Activated CD4-positive, alpha-beta T cell treated with anti-CD3 and anti-CD28 coated beads, Interleukin-2, amount 10 ng/mL, durations not matched to agents 7 days and 5 days (primary cell): Measurements from ENCODE around the gene OSBPL5. TPM values are rescaled to one million over a fixed set of nuclear protein-coding genes. Genes with fewer than 3 reads are reported as not detected.

Experiments
- CTCF ChIA-PET: fragments of 350-600 bp; sonication (Branson Sonifier 250); formaldehyde crosslinking; loops from one replicate; lab custom pipeline; 2021; ENCODE audit warnings: antibody characterized with exemption; lab: Charles Lee
- POLR2A ChIA-PET: fragments of 350-600 bp; sonication (Branson Sonifier 250); formaldehyde crosslinking; loops from one replicate; lab custom pipeline; 2021; ENCODE audit warnings: antibody characterized with exemption; lab: Charles Lee
- DNase-seq: peaks from one replicate; pipeline ENCODE4 v3.0.0-alpha.2; 2020
- H3K27ac Mint-ChIP-seq: one replicate; pipeline ENCODE4 v1.8.0; 2021; ENCODE audit warnings: mild to moderate bottlenecking, moderate library complexity, mixed read lengths
- H3K27me3 Mint-ChIP-seq: one replicate; pipeline ENCODE4 v1.8.0; 2021; ENCODE audit warnings: mixed read lengths
- H3K36me3 Mint-ChIP-seq: one replicate; pipeline ENCODE4 v1.8.0; 2021; ENCODE audit warnings: low read depth, mixed read lengths
- H3K4me1 Mint-ChIP-seq: one replicate; pipeline ENCODE4 v1.8.0; 2021; ENCODE audit warnings: mixed read lengths
- H3K4me3 Mint-ChIP-seq: one replicate; pipeline ENCODE4 v1.8.0; 2021; ENCODE audit warnings: mild to moderate bottlenecking, moderate library complexity, mixed read lengths
- H3K9me3 Mint-ChIP-seq: one replicate; pipeline ENCODE4 v1.8.0; 2021; ENCODE audit warnings: mixed read lengths
- total RNA-seq, 2 experiments: library from RNA; stranded (reverse); gene quantifications; one replicate each; pipeline ENCODE4 v1.2.3, GENCODE V29; 2021

The OSBPL5 gene
- total RNA-seq, 2 experiments from 2014 or later = 9.6 to 12.0 TPM

DNA sequence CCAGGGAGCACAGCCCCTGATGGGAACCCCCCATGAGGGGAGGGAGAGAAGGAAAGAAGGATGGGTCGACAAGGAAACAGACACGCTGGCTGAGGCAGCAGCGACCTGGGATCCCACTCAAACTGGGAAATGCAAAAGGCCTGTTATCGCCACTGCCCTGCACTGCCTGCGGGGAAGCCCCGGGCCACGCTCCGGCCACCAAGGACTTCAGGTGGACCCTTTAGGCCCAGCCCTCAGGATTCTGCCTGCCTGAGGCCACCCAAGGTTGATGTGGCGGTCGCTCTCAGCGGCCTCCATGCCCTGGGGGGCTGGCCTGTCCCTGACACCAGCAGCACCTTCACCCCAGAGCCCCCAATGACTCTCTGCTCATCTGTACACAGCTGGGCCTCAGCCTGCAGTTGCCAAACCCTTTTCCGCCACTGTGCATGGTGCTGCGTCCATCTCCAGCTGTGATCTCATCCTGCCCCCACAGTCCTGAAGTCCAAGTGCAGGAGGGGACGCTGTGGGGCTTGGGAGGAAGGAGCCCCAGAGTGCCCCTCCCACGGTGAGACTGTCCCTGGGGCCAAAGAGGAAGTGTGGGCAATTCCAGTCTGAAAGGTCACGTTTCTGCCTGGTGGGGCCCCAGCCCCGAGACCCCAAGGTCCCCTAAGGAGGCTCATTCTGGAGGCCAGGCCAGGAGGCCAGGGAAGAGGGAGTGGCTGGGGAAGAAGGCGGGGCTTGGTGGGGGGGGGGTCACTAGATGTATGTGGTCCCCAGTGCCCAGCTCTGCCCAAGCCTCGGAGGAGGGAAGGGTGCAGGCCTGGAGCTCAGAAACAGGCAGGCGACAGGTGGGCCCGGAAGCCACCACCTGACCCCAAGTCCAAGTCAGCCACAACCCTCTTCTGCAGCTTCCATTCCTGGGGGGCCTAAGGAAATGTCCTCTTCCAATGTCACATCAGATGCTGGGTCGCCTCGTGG lies 31.6 kb downstream of the OSBPL5 start:
- CTCF ChIA-PET = no interaction called here
- Mint-ChIP-seq H3K36me3 (no peaks in the 10 kb centered on the region), H3K4me3 (no peak overlapping the region), H3K27ac (no peak overlapping the region), H3K4me1 (no peaks in the 10 kb centered on the region), H3K9me3 (no peaks in the 10 kb centered on the region), H3K27me3 (no peaks in the 10 kb centered on the region)
- DNase-seq = no peak
- POLR2A ChIA-PET = no interaction called here

DNA sequence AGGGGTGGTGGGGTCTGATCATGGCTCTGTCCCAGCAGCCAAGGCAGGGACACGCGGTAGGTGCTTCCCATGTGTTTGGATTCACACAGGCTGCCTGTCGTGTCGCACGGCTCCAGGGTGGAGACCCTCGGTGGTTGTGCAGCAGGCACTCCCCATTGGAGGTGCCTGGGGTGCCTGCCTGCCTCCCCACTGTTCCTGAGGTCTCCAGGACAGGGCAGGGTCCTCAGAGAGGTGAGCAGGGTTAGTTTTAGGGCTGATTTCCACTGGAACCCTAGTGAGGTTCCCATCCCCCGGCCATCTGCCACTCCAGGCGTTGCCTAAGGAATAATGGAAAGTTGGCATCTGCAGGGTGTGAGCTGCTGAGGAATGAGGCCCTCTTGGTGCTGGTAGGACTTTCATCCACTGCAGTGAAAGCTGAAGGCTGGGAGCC lies 32.3 kb downstream of the OSBPL5 start:
- CTCF ChIA-PET = no interaction called here

DNA sequence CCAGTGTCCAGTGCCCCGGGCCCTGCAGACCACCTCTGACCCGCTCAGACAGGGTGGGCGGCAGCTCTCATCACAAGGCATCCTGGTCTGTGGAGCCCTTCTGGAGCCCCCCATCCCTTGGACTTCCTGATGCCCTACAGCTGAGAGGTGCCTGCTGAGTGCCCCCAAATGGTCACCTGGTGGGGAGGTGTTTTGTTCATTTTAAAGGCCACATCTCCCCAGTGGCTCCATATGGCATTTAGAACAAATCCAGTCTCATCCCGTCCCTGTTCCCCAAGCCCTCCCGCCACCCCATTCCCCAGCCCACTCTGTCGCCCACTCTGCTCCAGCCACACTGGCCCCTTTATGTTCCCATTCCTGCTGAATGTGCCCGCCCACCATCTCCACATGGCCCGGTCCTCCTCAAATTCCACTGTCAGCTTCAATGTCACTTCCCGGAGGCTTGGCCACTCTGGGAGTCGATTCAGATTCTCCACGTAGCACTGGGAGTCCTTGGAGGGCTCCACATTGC lies 32.8 kb downstream of the OSBPL5 start:
- Mint-ChIP-seq H3K9me3 (no peaks in the 10 kb centered on the region), H3K27ac (peak overlapping the region; percentile 44), H3K36me3 (no peaks in the 10 kb centered on the region), H3K4me1 (no peaks in the 10 kb centered on the region), H3K27me3 (no peaks in the 10 kb centered on the region), H3K4me3 (no peak overlapping the region)
- DNase-seq = no peak
- CTCF ChIA-PET = no interaction called here
- POLR2A ChIA-PET = no interaction called here

More for the DNA sequence above, 32.3 kb downstream of the OSBPL5 start:
- no peak overlapping the region for H3K27ac Mint-ChIP-seq
- no peak for DNase-seq
- no peaks in the 10 kb centered on the region for H3K9me3 Mint-ChIP-seq
- H3K27me3 Mint-ChIP-seq = no peaks in the 10 kb centered on the region
- H3K4me1 Mint-ChIP-seq = no peaks in the 10 kb centered on the region
- POLR2A ChIA-PET = no interaction called here
- H3K36me3 Mint-ChIP-seq = no peaks in the 10 kb centered on the region
- H3K4me3 Mint-ChIP-seq = no peak overlapping the region

DNA sequence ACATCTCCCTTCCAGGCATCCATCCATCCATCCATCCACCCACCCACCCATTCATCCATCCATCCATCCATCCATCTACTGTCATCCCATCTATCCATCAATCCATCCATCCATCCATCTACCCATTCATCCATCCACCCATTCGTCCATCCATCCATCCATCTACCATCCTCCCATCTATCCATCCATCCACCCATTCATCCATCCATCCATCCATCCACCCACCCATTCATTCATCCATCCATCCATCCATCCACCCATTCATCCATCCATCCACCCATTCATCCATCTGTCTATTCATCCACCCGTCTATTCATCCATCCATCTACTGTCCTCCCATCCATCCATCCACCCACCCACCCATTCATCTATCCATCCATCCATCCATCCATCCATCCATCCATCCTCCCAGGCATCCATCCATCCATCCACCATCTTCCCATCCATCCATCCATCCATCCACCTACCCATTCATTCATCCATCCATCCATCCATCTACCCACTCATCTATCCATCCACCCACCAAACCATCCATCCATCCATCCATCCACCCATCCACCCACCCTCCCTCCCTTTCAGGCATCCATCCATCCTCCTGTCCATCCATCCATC lies 33.7 kb downstream of the OSBPL5 start:
- H3K4me1 Mint-ChIP-seq = no peaks in the 10 kb centered on the region
- no peaks in the 10 kb centered on the region for H3K9me3 Mint-ChIP-seq
- ChIA-PET POLR2A (no interaction called here), CTCF (interaction anchor here (0.6 kb wide), 1 partner anchor 189 kb away, joined by 3 read pairs; no protein-coding TSS in a partner anchor)
- no peaks in the 10 kb centered on the region for H3K36me3 Mint-ChIP-seq
- no peak overlapping the region for H3K27ac Mint-ChIP-seq
- no peak for DNase-seq
- H3K27me3 Mint-ChIP-seq = no peaks in the 10 kb centered on the region
- no peak overlapping the region for H3K4me3 Mint-ChIP-seq

DNA sequence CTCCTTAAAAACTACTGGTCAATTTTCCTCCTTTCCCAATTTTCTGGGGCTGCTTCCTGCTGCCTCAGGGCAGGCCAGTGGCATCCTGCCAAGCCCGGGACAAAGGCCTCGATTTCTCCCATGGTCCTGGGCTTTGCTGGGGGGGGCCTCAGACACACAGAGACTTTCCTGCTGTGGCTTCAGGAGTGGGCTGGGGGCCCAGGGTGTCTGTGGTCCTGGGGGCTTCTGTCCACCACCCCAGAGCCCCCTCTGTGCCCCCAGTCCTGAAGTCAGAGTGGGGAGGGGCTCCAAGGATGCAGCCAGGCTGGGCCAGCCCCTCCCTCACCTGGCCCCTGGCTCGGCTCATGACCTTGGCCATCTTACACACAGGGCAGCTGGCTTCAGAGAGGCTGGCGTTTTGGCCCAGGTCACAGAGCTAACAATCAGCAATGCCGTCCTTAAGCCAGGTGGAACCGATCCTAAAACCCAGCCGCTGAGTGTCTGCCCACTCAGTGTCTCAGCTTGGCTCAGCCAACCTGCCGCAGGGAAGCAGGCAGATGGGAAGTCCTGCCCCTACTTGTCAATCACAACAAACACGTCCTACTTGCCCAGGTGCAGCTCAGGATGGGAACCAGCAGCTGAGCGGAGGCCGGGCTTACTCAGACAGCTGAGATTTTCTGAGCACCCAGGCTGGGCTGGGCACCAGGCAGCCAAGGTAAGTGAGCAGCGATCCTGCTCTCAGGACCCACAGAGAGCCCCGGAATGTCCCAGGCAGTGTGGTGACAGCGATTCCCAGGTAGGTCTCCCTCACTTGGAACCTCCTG lies 34.6 kb downstream of the OSBPL5 start:
- Mint-ChIP-seq H3K4me1 (no peaks in the 10 kb centered on the region), H3K27me3 (no peaks in the 10 kb centered on the region), H3K4me3 (no peak overlapping the region), H3K27ac (no peak overlapping the region), H3K9me3 (no peaks in the 10 kb centered on the region), H3K36me3 (no peaks in the 10 kb centered on the region)
- DNase-seq = no peak
- ChIA-PET POLR2A (no interaction called here), CTCF (interaction anchor here (0.5 to 0.6 kb wide), 3 partner anchors 16 to 1208 kb away, joined by 3 read pairs; no protein-coding TSS in a partner anchor)

DNA sequence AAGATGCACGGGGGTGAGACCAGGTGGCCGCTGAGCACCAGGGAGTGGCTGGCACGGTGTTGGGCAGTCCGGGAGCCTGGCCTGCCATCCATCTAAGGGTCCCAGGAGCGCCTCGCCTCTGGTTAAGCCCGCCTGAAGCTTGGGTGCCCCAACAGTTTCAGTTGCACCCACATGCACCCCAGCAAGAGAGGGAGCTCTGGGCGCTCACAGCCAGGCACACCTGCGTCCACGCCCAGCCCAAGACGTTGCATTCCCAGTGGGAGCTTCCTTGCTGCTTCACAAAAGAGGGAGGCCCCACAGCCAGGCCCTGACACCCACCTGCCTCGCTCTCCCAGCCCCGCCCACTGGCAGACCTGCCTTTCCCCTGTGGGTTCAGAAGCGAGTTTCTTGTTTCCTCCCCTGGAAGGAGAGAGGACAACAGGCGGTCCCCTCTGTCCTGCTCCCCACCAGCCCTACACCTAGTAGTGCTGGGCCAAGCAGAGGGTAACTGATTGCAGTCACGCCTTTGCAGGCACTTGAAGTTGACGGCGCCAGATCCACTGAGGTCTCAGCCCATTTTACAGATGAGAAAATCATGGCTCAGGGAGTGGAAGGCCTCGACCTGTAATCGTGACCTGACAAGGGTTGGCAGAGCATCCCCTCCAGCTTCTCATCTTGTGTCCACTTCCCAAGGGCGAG lies 35.4 kb downstream of the OSBPL5 start:
- DNase-seq = no peak
- POLR2A ChIA-PET = no interaction called here
- H3K36me3 Mint-ChIP-seq = no peaks in the 10 kb centered on the region
- no peak overlapping the region for H3K4me3 Mint-ChIP-seq
- no peak overlapping the region for H3K27ac Mint-ChIP-seq
- H3K4me1 Mint-ChIP-seq = no peaks in the 10 kb centered on the region
- CTCF ChIA-PET = interaction anchor here (0.5 to 0.6 kb wide), 2 partner anchors 16 to 1207 kb away, joined by 3 read pairs; no protein-coding TSS in a partner anchor
- H3K9me3 Mint-ChIP-seq = no peaks in the 10 kb centered on the region
- no peaks in the 10 kb centered on the region for H3K27me3 Mint-ChIP-seq

DNA sequence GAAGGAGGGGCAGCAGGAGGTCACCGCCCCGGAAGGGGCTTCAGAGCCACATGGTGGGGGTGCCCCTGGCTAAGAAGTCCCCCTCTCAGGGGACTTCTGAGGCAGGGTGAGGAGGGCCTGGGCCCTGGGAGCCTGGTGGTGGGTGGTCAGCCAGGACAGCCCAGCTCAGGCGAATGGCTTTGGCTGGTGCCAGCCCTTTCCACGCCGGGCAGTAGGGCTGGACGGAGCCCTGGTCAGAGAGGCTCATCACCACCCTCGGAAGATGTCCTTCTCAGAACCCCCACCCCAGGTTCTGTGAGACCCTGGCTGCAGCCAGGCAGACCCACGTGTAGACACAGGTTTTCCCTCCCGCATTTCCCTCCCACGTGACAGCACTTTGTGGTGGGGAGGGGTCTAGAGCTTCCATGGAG lies 35.9 kb downstream of the OSBPL5 start:
- no peaks in the 10 kb centered on the region for H3K27me3 Mint-ChIP-seq
- H3K27ac Mint-ChIP-seq = no peak overlapping the region
- H3K36me3 Mint-ChIP-seq = no peaks in the 10 kb centered on the region
- H3K9me3 Mint-ChIP-seq = no peaks in the 10 kb centered on the region
- no peak for DNase-seq
- no peak overlapping the region for H3K4me3 Mint-ChIP-seq
- H3K4me1 Mint-ChIP-seq = no peaks in the 10 kb centered on the region
- ChIA-PET CTCF (no interaction called here), POLR2A (no interaction called here)

DNA sequence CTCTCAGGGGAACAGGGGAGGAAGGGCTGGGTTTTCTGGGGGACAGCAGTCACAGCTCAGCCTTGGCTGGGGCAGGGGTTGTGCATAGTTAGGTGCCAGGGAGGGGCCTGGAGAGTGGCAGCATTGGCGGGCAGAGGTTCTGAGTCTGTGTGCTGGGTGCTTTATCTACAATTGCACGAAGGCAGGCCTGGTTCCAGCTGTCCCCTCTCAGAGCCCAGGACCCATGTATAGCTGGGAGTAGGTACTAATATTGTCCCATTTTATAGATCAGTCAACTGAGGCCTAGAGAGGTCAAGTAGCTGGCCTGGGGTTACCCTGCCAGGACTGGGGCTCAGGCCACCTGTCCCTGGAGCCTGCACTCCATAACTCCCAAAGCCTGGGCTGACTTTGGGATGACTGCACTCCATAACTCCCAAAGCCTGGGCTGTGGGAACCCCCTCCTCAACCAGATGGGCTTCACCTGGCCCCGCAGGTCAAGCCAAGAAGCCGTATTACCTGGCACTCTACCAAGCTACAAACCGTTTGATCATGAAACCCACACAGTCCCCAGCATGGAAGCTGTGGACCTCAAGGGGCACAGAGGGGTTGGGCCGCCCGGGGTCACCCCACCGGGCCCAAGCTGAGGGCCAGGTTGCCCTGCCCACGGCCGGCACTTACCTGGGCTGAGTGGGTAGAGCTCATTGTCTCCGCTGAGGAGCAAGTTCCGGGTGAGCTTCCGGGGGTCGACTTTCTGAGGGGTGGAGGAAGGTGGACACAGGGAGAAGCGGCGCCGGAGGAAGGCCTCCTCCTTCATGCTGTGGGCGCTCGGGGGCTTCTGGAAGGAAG lies 36.5 kb downstream of the OSBPL5 start:
- POLR2A ChIA-PET = no interaction called here
- DNase-seq = no peak

DNA sequence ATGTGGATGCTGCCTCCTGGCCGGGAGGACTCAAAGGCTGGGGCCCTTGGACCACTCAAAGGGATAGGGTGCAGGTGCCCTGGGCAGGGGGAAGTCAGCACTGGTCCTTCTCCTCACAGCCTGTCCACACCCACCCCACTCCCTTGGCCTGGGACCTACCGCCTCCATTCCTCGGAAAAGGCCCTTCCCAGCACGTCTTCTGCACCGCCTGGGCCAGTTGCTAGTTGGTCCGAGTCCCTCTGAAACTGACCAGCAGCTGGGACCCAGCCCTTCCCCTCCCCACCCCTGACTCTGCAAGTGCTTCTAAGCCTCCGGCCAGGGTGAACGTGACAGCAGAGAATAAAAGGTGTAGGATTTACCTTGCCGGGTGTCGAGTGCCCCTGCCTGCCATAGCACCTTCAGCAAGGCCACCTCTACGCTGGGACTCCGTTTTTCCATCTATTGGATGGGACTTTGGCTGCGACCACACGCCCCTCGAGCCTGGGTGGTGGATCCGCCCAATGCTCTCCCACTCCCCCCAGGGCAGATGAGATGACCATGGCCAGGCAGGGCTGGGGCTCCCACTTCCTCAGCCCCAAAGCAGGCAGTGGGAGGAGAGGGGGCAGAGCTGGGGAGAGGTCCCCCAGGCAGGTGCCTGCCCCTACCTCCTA lies 37.3 kb downstream of the OSBPL5 start:
- H3K4me1 Mint-ChIP-seq = no peaks in the 10 kb centered on the region
- no peaks in the 10 kb centered on the region for H3K27me3 Mint-ChIP-seq
- POLR2A ChIA-PET = no interaction called here
- H3K9me3 Mint-ChIP-seq = no peaks in the 10 kb centered on the region
- no peak overlapping the region for H3K27ac Mint-ChIP-seq
- DNase-seq = no peak
- no peaks in the 10 kb centered on the region for H3K36me3 Mint-ChIP-seq
- no peak overlapping the region for H3K4me3 Mint-ChIP-seq
- CTCF ChIA-PET = no interaction called here

More for the DNA sequence above, 36.5 kb downstream of the OSBPL5 start:
- CTCF ChIA-PET = no interaction called here
- no peaks in the 10 kb centered on the region for H3K27me3 Mint-ChIP-seq
- H3K4me1 Mint-ChIP-seq = no peaks in the 10 kb centered on the region
- no peak overlapping the region for H3K27ac Mint-ChIP-seq
- no peak overlapping the region for H3K4me3 Mint-ChIP-seq
- no peaks in the 10 kb centered on the region for H3K36me3 Mint-ChIP-seq
- no peaks in the 10 kb centered on the region for H3K9me3 Mint-ChIP-seq

DNA sequence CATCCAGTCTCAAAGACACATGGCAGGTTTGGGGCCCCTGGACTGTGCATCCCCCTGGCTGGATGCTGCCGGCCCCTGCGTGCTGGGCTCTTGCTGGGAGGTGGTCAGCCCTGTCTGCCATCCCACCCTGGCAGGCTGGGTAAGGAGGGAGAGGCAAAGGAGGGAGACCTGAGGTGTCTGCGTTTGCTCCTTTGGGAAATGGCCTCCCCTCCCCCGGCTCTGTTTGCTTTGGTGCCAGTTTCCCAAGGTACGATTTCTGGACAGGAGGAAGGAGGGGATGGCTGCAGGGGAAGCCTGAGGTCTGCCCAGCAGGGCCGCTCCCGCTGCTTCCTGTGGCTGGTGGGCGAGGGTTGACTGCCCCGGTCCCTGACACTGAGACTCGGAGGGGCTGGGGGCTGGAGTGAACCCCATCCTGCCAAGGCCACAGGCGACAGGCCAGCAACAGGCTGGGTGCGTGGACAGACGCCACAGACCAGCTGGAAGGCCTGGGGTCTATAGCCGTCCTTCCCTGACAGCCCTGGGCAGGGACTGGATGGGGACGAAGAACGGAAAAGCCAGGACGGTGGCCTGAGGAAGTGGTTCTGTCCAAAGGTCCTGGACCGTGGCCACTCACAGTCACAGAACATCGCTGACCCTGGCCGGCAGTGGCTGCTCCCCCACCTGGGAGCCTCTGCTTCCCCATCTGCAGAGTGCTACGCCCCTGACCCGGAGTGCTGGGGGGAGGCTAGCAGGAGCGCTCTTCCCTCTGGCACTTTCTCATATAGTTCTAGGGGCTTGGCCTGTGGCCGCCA lies 38.0 kb downstream of the OSBPL5 start:
- Mint-ChIP-seq H3K27ac (no peak overlapping the region), H3K27me3 (no peaks in the 10 kb centered on the region), H3K4me1 (no peaks in the 10 kb centered on the region), H3K9me3 (no peaks in the 10 kb centered on the region), H3K4me3 (no peak overlapping the region), H3K36me3 (no peaks in the 10 kb centered on the region)
- POLR2A ChIA-PET = no interaction called here
- CTCF ChIA-PET = no interaction called here
- DNase-seq = no peak
